MM.1S (cell line): ENCODE data around the gene HRCT1.

Experiments used
- CTCF ChIP-seq: fragments of 300-600 bp; sonication (generic); IDR thresholded peaks from 2 replicates; pipeline ENCODE4 v1.5.1; 2016; ENCODE audit warnings: antibody characterized with exemption, low read length, mixed read lengths
- EZH2 ChIP-seq: fragments of 300-600 bp; sonication (generic); optimal IDR thresholded peaks from 2 replicates; pipeline ENCODE3; 2017; ENCODE audit warnings: low read depth, mild to moderate bottlenecking, antibody characterized with exemption, low read length, mixed read lengths

- TF ChIP-seq CTCF (no peak), EZH2 (no peak)
Measured at GRCh38 chr9:35864695-35865255, 41.2 kb upstream of the HRCT1 start.
